Vagina (tissue), 2 donors: ENCODE measurements around the gene CD79B.

Source experiments
- POLR2A ChIP-seq, 2 donors: fragments of 450-650 bp; IDR thresholded peaks; one replicate each; pipeline ENCODE4 v1.6.1; 2017; ENCODE audit warnings: antibody characterized with exemption in 2 of 2, mild to moderate bottlenecking in 2 of 2, moderate library complexity in 2 of 2
- TF ChIP-seq, protein P1 (sequence below), 3 experiments: fragments of 450-650 bp in 2 of 3; fragments of 200-600 bp in 1 of 3; sonication (generic) in 1 of 3; IDR thresholded peaks; one replicate each; pipeline ENCODE4 v1.5.1; 2017 to 2019; ENCODE audit warnings: antibody characterized with exemption in 3 of 3, mild to moderate bottlenecking in 2 of 3, moderate library complexity in 2 of 3

DNA sequence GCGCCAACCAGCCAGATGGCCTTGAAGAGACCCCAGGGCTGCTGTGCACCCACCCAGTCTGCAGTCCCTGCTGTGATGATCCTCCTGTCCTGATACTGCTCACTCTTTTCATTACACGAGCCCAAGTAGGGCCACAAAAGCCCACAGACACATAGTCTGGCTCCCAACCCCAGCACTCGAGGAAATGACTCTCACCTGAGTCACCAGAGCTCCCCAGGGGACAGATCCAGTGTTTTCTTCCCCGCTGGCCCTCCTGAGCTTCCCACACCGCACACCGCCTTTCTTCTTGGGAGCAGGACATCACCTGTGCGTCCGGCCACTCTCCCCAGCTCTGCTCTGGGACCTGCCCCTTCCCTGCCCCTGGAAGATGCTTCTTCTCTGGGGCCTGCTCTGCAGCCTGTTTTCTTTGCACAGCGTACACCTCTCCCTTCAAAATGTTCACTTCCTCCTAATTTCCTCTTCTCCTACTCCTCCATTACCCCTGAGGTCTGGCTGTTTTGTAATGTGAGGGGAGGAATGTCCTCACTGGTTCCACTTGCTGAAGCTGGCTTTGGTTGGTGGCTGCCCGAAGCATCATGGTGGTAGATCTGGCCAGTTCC is 42.6 kb upstream of the CD79B start:
- TF ChIP-seq, protein P1, sequence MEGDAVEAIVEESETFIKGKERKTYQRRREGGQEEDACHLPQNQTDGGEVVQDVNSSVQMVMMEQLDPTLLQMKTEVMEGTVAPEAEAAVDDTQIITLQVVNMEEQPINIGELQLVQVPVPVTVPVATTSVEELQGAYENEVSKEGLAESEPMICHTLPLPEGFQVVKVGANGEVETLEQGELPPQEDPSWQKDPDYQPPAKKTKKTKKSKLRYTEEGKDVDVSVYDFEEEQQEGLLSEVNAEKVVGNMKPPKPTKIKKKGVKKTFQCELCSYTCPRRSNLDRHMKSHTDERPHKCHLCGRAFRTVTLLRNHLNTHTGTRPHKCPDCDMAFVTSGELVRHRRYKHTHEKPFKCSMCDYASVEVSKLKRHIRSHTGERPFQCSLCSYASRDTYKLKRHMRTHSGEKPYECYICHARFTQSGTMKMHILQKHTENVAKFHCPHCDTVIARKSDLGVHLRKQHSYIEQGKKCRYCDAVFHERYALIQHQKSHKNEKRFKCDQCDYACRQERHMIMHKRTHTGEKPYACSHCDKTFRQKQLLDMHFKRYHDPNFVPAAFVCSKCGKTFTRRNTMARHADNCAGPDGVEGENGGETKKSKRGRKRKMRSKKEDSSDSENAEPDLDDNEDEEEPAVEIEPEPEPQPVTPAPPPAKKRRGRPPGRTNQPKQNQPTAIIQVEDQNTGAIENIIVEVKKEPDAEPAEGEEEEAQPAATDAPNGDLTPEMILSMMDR (IDR thresholded peaks at IDR 0.05) = no peak
- TF ChIP-seq POLR2A (IDR thresholded peaks at IDR 0.05) = no peak
